ENCODE data around the gene BMP6.

GRCh38 chr6:7825986-7826385 lies 100.1 kb downstream of the BMP6 start:
- TF ChIP-seq POLR2AphosphoS5 (IDR thresholded peaks at IDR 0.05; ENCODE audit: insufficient read depth in 1 of 2, low read depth in 1 of 2), result no peak
- TF ChIP-seq CTCF (IDR thresholded peaks at IDR 0.05), result no peak

Measured in vagina (tissue), 2 donors.